Nephron (organoid): ENCODE measurements around the gene CDK15.

Experiments used
- H3K27ac Mint-ChIP-seq, 3 experiments: 2 replicates each; pipeline ENCODE4 v1.8.0; 2020; ENCODE audit warnings: mixed read lengths in 3 of 3, mild to moderate bottlenecking in 2 of 3, moderate library complexity in 1 of 3
- H3K27me3 Mint-ChIP-seq: 2 replicates; pipeline ENCODE4 v1.8.0; 2021; ENCODE audit warnings: low read depth, mild to moderate bottlenecking, moderate library complexity, mixed read lengths
- H3K36me3 Mint-ChIP-seq: 2 replicates; pipeline ENCODE4 v1.8.0; 2020; ENCODE audit warnings: low read depth, mixed read lengths
- H3K4me1 Mint-ChIP-seq: 2 replicates; pipeline ENCODE4 v1.8.0; 2020; ENCODE audit warnings: mixed read lengths
- H3K4me3 Mint-ChIP-seq, 3 experiments: 2 replicates each; pipeline ENCODE4 v1.8.0; 2020; ENCODE audit warnings: mild to moderate bottlenecking in 3 of 3, mixed read lengths in 3 of 3, moderate library complexity in 2 of 3
- H3K9me3 Mint-ChIP-seq: 2 replicates; pipeline ENCODE4 v1.8.0; 2020; ENCODE audit warnings: mixed read lengths
- TF ChIP-seq, protein P1 (sequence below), 3 experiments: fragments of 200-600 bp; sonication (generic); IDR thresholded peaks; one replicate each; pipeline ENCODE4 v1.5.0; 2021; ENCODE audit warnings: antibody characterized with exemption in 3 of 3; ENCODE audit not compliant: unreplicated experiment in 3 of 3

The CDK15 gene

DNA sequence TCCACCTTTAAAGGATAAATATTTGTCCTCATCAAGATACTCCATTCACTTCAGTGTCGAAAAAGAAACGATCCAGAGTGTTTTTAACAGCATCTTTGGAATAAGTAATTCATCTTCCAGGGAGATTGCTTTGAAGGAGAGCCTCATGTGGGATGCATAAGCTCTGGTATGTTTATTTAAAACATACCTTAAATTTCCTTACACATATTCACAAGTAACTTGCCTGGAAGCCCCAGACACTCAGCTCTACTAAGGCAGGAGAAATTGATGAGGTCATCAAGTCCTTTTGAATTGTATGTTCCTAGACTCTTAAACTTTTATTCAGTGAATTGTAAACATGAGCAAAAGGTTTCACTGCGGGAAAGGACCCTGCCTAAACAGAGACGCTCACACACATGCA is 103.0 kb downstream of the CDK15 start:
- peaks cover 12% of the 10 kb centered on the region for H3K27me3 Mint-ChIP-seq
- peak overlapping the region; percentile 89 to 95 (median 95) for H3K27ac Mint-ChIP-seq
- no peak overlapping the region for H3K4me3 Mint-ChIP-seq
- TF ChIP-seq, protein P1, sequence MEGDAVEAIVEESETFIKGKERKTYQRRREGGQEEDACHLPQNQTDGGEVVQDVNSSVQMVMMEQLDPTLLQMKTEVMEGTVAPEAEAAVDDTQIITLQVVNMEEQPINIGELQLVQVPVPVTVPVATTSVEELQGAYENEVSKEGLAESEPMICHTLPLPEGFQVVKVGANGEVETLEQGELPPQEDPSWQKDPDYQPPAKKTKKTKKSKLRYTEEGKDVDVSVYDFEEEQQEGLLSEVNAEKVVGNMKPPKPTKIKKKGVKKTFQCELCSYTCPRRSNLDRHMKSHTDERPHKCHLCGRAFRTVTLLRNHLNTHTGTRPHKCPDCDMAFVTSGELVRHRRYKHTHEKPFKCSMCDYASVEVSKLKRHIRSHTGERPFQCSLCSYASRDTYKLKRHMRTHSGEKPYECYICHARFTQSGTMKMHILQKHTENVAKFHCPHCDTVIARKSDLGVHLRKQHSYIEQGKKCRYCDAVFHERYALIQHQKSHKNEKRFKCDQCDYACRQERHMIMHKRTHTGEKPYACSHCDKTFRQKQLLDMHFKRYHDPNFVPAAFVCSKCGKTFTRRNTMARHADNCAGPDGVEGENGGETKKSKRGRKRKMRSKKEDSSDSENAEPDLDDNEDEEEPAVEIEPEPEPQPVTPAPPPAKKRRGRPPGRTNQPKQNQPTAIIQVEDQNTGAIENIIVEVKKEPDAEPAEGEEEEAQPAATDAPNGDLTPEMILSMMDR (IDR thresholded peaks at IDR 0.05; ENCODE audit: unreplicated experiment in 3 of 3), result no peak
- H3K9me3 Mint-ChIP-seq, result no peaks in the 10 kb centered on the region
- H3K36me3 Mint-ChIP-seq, result no peaks in the 10 kb centered on the region
- peaks cover 52% of the 10 kb centered on the region for H3K4me1 Mint-ChIP-seq

DNA sequence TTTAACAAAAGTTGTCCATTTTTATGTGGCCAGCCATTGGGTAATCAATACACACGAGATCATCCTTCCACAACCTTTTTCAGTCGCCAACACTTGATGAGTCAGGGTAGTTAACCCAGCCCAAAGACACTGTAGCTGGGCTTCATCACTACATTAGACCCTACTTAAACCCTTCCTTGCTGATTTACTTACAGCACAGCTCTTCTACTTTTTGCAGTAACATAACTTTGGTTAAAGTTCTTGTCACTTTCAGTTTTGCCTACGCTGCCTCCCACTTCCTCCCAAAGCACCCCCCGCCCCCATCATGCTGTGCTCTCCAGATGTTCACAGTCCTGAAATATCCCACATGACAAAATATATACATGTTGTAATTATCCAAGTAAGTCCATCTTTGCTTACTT is 103.6 kb downstream of the CDK15 start:
- H3K4me1 Mint-ChIP-seq, result peaks cover 52% of the 10 kb centered on the region
- peaks cover 8% of the 10 kb centered on the region for H3K27me3 Mint-ChIP-seq
- peak overlapping the region; percentile 89 to 95 (median 95) for H3K27ac Mint-ChIP-seq
- TF ChIP-seq, protein P1 (IDR thresholded peaks at IDR 0.05; ENCODE audit: unreplicated experiment in 3 of 3), result no peak
- no peaks in the 10 kb centered on the region for H3K36me3 Mint-ChIP-seq
- H3K4me3 Mint-ChIP-seq, result peak overlapping the region; percentile 6 to 40 (median 19)
- H3K9me3 Mint-ChIP-seq, result no peaks in the 10 kb centered on the region

DNA sequence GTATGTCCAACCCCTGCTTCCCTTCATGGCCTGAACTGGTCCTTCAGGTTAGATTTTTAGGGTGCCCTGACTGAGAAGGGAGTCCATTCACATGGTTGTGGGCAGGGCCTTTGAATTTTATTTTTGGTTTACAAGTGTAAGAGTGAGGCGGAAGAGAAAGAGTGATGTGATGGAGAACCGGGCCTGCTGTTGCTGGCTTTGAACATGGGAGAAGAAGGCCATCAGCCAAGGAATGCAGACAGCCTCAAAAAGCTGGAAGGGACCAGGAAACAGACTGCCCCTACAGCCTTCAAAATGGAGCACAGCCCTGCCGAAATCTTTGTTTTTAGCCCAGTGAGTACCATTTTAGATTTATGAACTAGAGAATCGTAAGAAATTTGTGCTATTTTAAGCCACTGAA is 105.0 kb downstream of the CDK15 start:
- Mint-ChIP-seq H3K9me3 (no peaks in the 10 kb centered on the region), H3K4me3 (no peak overlapping the region), H3K27me3 (peaks cover 4% of the 10 kb centered on the region), H3K4me1 (peaks cover 51% of the 10 kb centered on the region), H3K27ac (peak overlapping the region; percentile 12 to 62 (median 41)), H3K36me3 (no peaks in the 10 kb centered on the region)
- TF ChIP-seq, protein P1 (IDR thresholded peaks at IDR 0.05; ENCODE audit: unreplicated experiment in 3 of 3), result no peak

DNA sequence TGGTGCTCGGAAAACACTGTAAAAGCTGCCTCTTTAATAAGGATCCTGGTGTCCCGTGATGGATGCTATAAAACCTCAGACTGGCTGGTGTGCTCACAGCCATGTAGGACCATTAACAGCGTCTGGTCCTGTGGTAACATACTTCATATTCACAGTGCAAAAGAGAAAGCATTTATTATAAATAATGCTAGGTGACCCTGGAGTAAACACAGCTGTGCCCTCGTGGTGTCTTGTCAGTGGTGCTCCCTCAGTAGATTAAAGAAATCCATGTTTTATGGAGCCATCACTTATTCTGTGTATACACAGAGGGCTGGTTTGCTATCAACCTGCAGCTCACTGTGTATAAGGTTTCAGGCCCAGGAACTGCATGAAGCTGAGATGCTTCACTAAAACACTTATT is 106.9 kb downstream of the CDK15 start:
- Mint-ChIP-seq H3K4me1 (peaks cover 40% of the 10 kb centered on the region), H3K9me3 (no peaks in the 10 kb centered on the region), H3K27me3 (peaks cover 4% of the 10 kb centered on the region), H3K27ac (peak overlapping the region; percentile 31 to 62 (median 54)), H3K36me3 (no peaks in the 10 kb centered on the region), H3K4me3 (no peak overlapping the region)
- TF ChIP-seq, protein P1 (IDR thresholded peaks at IDR 0.05; ENCODE audit: unreplicated experiment in 3 of 3), result no peak

GRCh38 chr2:201915446-201915845 is 109.1 kb downstream of the CDK15 start:
- Mint-ChIP-seq H3K4me1 (peaks cover 38% of the 10 kb centered on the region), H3K9me3 (no peaks in the 10 kb centered on the region), H3K36me3 (no peaks in the 10 kb centered on the region), H3K27ac (no peak overlapping the region), H3K27me3 (peaks cover 10% of the 10 kb centered on the region), H3K4me3 (no peak overlapping the region)
- TF ChIP-seq, protein P1 (IDR thresholded peaks at IDR 0.05; ENCODE audit: unreplicated experiment in 3 of 3), result no peak

GRCh38 chr2:201916565-201916964 is 110.2 kb downstream of the CDK15 start:
- H3K27me3 Mint-ChIP-seq, result peaks cover 10% of the 10 kb centered on the region
- no peaks in the 10 kb centered on the region for H3K9me3 Mint-ChIP-seq
- TF ChIP-seq, protein P1 (IDR thresholded peaks at IDR 0.05; ENCODE audit: unreplicated experiment in 3 of 3), result no peak
- peaks cover 32% of the 10 kb centered on the region for H3K4me1 Mint-ChIP-seq
- no peaks in the 10 kb centered on the region for H3K36me3 Mint-ChIP-seq
- H3K4me3 Mint-ChIP-seq, result no peak overlapping the region
- no peak overlapping the region for H3K27ac Mint-ChIP-seq
